Stimulated activated CD8-positive, alpha-beta memory T cell treated with anti-CD3 and anti-CD28 coated beads, Interleukin-15, amount 100 ng/mL, for 1 hour (primary cell): ENCODE measurements around the gene AGR3.

Source experiments
- DNase-seq: peaks from one replicate; pipeline ENCODE4 v3.0.0-alpha.2; 2020; ENCODE audit warnings: low read depth

AGR3 gene

DNA sequence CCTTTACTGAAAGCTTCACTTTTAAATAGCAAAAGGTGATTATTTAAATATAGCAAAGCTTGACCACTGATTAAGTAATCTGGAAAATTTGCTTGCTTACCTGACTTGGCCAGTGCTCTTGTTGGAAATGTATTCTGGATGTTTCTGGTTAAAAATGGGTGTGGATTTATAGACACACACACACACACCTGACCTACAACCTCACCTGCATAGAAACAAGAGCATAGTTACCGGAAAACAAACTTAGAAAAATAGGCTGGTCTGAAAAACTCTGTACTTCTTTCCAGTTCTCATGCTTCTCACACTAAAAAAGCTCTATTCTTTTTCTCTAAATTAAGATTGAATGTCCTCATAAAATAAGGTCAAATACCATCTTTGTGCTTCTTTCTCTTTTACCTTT, at the start of gene AGR3:
AGR3 (minus strand) TSS at position 140 of the 400 bp plus-strand sequence. CDS start 3,365 bp downstream, outside the sequence.
- no peak for DNase-seq

GRCh38 chr7:16930946-16931345, 49.2 kb upstream of the AGR3 start:
- DNase-seq: no peak

GRCh38 chr7:16929146-16929762, 47.5 kb upstream of the AGR3 start:
- no peak for DNase-seq

GRCh38 chr7:16926861-16927260, 45.1 kb upstream of the AGR3 start:
- DNase-seq: no peak

DNA sequence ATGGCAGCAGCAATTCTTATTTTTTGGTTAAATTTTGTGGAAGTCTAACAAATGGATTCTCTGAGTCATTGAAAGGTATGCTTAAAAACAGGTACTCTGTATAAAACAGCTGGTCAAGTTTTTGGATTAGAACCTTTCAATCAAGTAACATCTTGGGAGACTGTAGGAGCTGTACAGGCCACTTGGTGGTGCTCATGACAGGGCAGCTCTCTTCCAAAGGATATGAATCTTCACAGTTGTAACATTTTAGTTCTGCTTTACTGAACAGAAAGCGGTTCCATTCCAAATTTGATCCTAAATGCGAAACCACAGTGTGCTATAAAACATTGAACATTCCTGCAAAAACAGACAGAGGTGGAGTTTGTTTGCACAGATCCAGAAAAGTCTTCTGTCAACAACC, 44.5 kb upstream of the AGR3 start:
- no peak for DNase-seq

DNA sequence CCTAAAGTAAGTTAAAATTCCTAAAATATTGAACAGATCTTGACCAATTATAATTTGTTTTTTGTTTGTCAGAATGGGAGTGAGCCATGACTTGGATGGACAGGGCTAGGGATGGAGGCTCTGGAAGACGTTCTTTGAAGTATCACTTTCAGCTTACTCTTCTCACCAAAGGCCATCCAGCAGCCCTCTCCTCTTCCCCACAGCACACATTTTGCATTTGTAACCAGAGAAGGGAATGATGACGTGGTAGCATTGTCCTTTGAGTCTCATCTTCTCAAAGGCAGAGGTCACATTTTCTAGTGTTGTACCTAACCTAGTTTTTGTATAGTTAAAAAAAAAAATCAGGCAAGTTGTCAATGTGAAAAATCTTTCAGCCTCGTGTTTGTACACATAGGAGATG, 43.8 kb upstream of the AGR3 start:
- no peak for DNase-seq

DNA sequence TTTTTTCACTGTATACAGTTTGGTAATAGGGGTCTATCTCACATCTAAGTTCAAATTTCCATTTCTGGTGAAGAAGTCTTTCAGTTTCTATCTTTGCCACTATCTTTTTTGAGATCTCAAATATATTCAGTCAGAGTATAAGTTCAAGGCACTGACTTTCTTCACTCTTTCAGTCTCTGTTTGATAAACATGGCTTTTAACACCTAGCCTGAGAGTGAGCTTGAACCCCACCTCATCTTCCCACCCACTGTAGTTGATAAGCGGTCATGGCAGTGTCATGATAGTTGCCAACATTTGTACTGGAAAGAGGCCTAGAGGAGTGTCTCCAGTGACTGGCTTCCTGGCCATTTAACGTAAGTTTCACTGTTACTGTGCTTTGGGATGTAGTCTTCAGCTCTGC, 41.2 kb upstream of the AGR3 start:
- DNase-seq: no peak

GRCh38 chr7:16921644-16922257, 40.0 kb upstream of the AGR3 start:
- no peak for DNase-seq

DNA sequence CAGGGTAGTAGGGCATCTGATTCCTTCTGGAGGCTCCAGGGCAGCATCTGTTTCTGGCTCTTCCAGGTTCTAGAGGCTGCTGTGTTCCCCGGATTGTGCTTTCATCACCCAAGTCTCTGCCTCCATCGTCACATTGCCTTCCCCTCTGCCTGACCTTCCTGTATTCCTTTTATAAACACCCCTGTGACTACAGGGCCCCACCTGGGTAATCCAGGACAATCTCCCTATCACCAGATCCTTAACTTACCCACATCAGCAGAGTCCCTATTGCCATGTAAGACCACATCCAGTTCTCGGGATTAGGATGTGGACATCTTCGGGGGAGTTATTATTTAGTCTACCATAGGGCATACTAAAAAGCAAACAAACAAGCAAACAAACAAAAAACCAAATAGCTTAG, 39.4 kb upstream of the AGR3 start:
- DNase-seq: no peak

DNA sequence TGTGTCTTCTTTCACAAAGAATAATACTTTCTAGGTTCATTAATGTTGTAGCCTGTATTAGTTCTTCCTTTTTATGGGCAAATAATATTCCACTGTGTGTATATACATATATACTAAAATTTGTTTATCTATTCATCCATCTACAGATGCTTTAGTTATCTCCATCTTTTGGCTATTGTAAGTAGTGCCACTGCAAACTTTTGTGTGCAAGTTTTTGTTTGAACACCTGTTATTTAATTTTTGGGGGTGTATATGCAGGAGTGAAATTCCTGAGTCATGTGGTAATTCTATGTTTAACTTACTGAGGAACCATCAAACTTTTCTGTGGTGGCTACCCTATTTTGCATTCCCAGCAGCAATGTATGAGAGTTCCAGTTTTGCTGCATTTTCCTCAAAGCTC, 37.7 kb upstream of the AGR3 start:
- no peak for DNase-seq

DNA sequence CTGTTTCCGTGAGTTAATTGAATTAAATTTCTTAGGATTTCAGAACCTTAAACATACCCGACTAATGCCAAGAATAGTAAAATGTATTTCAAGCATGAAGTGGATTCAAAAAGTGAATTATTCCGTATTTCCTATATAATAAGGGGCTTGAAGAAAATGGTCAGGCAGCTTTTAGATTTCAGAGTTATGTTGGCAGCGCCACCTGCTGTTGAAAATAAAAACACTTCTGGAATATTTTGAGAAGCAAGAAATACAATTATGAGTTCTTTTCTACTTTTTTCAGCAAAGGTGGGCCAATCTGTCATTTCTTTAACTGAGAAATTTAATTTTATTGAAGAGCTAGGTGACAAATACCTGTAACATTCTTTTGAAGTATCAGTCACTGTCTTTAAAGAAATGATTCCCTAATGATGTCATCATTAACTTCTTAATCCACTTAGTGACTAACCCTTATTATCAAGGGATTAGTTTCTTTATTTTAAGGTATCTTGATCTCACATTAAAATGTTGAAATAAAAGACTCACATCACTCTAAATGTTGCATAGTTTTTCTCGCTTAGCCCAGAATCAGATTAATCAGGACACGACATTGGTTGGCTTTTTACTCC, 36.6 kb upstream of the AGR3 start:
- no peak for DNase-seq

DNA sequence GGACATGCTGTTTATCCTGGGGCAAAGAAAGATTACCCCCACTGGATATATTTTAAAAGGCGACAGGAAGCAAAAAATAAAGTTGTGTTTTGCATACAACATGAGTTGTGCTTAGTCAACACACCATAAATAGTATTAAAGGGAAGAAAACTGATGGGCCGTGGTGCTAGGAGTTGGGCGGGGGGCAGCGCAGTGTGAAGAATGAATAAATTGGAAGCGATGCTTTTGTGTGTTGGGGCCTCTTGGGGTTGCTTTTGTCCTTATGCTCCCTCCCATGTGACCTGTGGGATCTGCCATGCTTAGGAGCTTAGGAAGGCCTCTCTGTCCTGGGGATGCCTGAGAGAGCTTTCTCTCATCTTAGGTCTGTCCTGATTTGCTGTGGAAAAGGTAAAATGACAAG, 35.0 kb upstream of the AGR3 start:
- no peak for DNase-seq

DNA sequence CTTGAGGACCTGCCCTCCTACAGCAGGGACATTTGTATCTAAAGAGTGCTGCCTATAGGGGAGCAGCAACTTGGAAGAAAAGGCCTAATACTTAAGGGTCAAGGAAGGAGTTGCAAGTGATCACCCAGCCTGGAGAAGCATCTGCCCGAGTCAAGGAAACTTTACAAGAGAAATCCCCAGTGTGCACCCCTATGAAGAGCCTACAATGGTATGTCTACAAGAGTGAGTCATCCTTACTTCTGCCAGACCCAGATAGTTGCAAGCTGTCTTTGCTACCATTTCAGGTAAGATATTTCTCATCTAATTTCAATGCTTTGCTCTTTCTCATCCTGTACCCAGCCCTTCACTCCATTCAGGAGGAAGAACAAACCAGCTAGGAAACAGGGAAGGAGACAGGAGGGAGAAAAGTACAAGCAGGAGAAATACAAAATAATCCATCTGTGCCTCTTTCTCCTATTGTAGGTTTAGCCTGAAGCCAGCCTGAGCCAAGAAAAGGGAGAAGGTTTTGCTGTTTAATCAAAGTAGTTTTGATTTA, 34.4 kb upstream of the AGR3 start:
- DNase-seq: no peak

GRCh38 chr7:16915405-16915804, 33.6 kb upstream of the AGR3 start:
- no peak for DNase-seq

DNA sequence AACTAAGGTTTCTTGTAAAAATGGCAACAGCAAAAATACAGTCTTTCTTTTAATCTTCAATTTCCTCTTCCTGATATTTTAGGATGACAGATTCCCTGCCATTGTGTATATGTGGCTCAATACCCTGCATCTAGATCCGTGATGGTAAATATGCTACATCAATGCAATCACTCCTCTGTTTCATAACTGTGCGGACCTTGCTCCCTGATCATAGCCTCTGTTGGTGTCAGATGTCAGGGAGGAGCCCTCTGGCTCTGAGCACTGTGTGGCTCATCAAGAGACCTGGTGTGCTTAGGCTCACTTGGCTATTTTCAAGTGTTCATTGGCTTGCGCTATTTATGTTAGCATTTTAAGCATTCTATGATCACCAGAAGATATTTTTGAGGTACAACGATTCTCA, 33.0 kb upstream of the AGR3 start:
- no peak for DNase-seq

DNA sequence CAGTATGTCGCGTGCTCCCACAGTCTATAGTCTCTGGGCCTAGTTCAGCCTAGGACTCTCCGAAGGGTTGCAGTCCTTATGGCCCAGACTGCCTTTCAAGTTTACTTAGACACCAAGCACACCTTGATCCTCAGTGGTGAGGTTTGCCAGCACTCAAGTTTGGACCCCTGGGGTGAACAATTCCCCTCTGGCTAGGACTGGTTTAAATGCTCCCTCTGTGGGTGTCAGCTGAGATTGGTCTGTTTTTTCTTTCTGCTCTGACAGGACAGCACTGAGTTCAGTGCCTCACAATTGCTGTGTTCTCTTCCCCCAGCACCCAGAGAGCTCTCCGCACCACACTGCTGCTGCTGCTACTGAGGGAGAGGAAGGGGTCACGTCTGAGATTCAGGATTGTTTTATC, 31.9 kb upstream of the AGR3 start:
- DNase-seq: no peak

DNA sequence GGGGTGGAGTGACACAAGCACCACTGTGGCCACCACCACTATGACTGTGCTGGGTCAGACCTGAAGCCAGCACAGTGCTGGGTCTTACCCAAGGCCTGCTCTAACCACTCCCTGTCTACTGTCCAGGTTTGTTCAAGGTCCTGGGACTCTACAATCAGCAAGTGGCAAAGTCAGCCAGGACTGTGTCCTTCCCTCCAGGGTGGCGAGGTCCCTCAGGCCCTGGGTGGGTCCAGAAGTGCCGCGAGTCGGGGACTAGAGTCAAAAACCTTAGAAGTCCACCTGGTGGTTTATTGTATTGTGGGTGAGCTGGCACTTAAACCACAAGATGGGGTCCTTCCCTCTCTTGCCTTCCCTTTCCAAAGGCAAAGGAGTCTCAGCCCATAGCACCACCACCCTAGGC, 30.8 kb upstream of the AGR3 start:
- no peak for DNase-seq

GRCh38 chr7:16908561-16908960, 26.8 kb upstream of the AGR3 start:
- no peak for DNase-seq

DNA sequence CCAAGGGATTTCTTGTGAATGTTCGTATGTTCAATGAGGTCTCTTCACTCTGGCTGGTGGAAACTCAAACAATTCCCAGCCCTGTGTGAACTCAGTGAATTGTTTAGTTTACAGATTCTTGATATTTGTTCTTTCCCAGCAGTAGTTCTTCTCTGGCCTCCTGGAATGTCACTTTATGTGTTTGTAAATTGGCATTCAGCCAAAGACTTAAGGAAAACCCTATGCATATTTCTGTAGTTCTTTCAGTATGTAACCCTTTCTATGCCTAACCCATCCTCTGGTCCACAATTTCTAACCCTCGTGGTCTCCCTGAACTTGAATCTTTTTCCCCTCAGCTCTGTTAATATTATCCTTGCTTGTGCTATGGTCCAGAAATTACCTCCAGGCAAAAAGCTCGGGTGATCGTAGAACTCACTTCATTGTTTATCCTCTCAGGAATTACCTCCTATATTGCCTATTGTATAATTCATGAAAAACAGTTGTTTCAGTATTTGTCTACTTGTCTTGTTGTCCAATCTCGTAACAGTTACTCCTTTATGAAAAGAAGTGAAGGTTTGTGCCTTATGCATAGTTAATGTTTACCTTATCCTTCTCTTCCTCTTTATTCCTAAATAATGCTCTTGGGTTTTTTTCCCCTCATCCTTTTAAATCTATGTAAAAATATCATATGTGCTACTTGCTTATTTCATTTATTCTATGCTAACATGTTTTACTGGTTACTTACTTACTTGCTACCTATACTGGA, 23.7 kb upstream of the AGR3 start:
- DNase-seq: no peak

- no peak for DNase-seq
Measured at GRCh38 chr7:16904076-16904475, 22.3 kb upstream of the AGR3 start.

- DNase-seq: no peak
Measured at GRCh38 chr7:16900209-16900768, 18.5 kb upstream of the AGR3 start.

- DNase-seq: no peak
Measured at GRCh38 chr7:16891874-16892643, 10.3 kb upstream of the AGR3 start.
